Upper lobe of left lung (tissue), 6 donors: ENCODE measurements around the gene MDK. TPM values are rescaled to one million over a fixed set of nuclear protein-coding genes. Genes with fewer than 3 reads are reported as not detected.
A peak's percentile ranks its signal among the peaks of the same experiment; 100 is the strongest.

Source experiments
- ATAC-seq, 2 donors: fragments of 200-7000 bp; cut with Tn5 transposase; one replicate each; pipeline ENCODE4 v1.9.1; 2022; ENCODE audit warnings: mild to moderate bottlenecking in 2 of 2, moderate library complexity in 2 of 2; ENCODE audit not compliant: low FRiP score in 2 of 2
- DNase-seq, 2 donors: peaks; one replicate each; pipeline ENCODE4 v3.0.0-alpha.2; 2019 to 2020
- H3K27ac ChIP-seq, 4 donors: fragments of 200-600 bp; sonication (generic); one replicate each; pipeline ENCODE4 v1.5.1; 2016 to 2019
- H3K27me3 ChIP-seq, 4 donors: fragments of 200-600 bp; sonication (generic); one replicate each; pipeline ENCODE4 v1.5.1; 2017 to 2019
- H3K36me3 ChIP-seq, 4 donors: fragments of 200-600 bp; sonication (generic); one replicate each; pipeline ENCODE4 v1.5.1; 2016 to 2019
- H3K4me1 ChIP-seq, 4 donors: fragments of 200-600 bp; sonication (generic); one replicate each; pipeline ENCODE4 v1.5.1; 2018 to 2019
- H3K4me3 ChIP-seq, 4 donors: fragments of 200-600 bp; sonication (generic); one replicate each; pipeline ENCODE4 v1.5.1; 2017 to 2019; ENCODE audit warnings: mild to moderate bottlenecking in 2 of 4, moderate library complexity in 1 of 4
- H3K9me3 ChIP-seq, 4 donors: fragments of 200-600 bp; sonication (generic); one replicate each; pipeline ENCODE4 v1.5.1; 2018 to 2019
- EP300 ChIP-seq, 4 donors: sonication (generic); formaldehyde crosslinking; IDR thresholded peaks; one replicate each; pipeline ENCODE4 v1.5.1; 2017; ENCODE audit warnings: antibody characterized with exemption in 4 of 4, control low read depth in 2 of 4
- POLR2A ChIP-seq, 4 donors: fragments of 450-650 bp; IDR thresholded peaks; one replicate each; pipeline ENCODE4 v1.5.1; 2016 to 2017; ENCODE audit warnings: antibody characterized with exemption in 4 of 4, mild to moderate bottlenecking in 2 of 4
- POLR2AphosphoS5 ChIP-seq, 2 donors: sonication (generic); formaldehyde crosslinking; IDR thresholded peaks; one replicate each; pipeline ENCODE4 v1.5.1; 2017; ENCODE audit warnings: antibody characterized with exemption in 2 of 2
- WGBS, 2 donors: methylation state at CpG; one replicate each; pipeline ENCODE4 v1.1.5; 2017 to 2018; 5-methylcytosine and 5-hydroxymethylcytosine counted together
- total RNA-seq, 6 donors: library from RNA; depleted of rRNA in 4 of 6; stranded (reverse); fragments of >200 nt in 4 of 6; gene quantifications; one replicate each; pipeline versions ENCODE4 v1.1.0 to v1.2.1, GENCODE V29; 2016 to 2021
- TF ChIP-seq, protein P1 (sequence below), 6 experiments: fragments of 450-650 bp in 4 of 6; fragments of 200-600 bp in 2 of 6; sonication (generic) in 2 of 6; IDR thresholded peaks; one replicate each; pipeline ENCODE4 v1.5.1; 2016 to 2019; ENCODE audit warnings: antibody characterized with exemption in 6 of 6
- donor health status: DM: no; HTN: no; CAD: no; lungs with moderate emphysema.
- donor health status: DM: no; HTN: yes; CAD: no; lungs with severe emphysema.

Gene MDK
- total RNA-seq, 6 donors from 2014 or later = 14.3 to 44.8 (median 34.1) TPM; not detected in 1

GRCh38 chr11:46346886-46347636 lies 34.4 kb upstream of the MDK start, which contains the start of gene DGKZ:
TSS of gene DGKZ (plus strand) at chr11:46347463. CDS start at chr11:46347660, 197 bp downstream.
- peaks cover 44 to 92% (median 69%) of the 10 kb centered on the region in 4 donors for H3K4me1 ChIP-seq
- WGBS, 2 donors = 8 to 33% methylated on average over 22 to 26 of the region's 80 CpGs
- TF ChIP-seq POLR2AphosphoS5 (IDR thresholded peaks at IDR 0.05) = peak; percentile 49 to 62
- peak in 1 of 4 donors; percentile 45 for TF ChIP-seq POLR2A (IDR thresholded peaks at IDR 0.05)
- TF ChIP-seq EP300 (IDR thresholded peaks at IDR 0.05) = no peak
- TF ChIP-seq, protein P1, sequence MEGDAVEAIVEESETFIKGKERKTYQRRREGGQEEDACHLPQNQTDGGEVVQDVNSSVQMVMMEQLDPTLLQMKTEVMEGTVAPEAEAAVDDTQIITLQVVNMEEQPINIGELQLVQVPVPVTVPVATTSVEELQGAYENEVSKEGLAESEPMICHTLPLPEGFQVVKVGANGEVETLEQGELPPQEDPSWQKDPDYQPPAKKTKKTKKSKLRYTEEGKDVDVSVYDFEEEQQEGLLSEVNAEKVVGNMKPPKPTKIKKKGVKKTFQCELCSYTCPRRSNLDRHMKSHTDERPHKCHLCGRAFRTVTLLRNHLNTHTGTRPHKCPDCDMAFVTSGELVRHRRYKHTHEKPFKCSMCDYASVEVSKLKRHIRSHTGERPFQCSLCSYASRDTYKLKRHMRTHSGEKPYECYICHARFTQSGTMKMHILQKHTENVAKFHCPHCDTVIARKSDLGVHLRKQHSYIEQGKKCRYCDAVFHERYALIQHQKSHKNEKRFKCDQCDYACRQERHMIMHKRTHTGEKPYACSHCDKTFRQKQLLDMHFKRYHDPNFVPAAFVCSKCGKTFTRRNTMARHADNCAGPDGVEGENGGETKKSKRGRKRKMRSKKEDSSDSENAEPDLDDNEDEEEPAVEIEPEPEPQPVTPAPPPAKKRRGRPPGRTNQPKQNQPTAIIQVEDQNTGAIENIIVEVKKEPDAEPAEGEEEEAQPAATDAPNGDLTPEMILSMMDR (IDR thresholded peaks at IDR 0.05) = peak; percentile 98 to 100 (median 100)
- no peaks in the 10 kb centered on the region for H3K27me3 ChIP-seq
- H3K4me3 ChIP-seq = peak within 1 kb of the TSS; percentile 44 to 95 (median 72)
- ATAC-seq = peak; percentile 95 to 96
- DNase-seq = peak; percentile 94 to 98
- no peaks in the 10 kb centered on the region for H3K36me3 ChIP-seq
- peak within 1 kb of the TSS; percentile 75 to 90 (median 85) for H3K27ac ChIP-seq
- no peaks in the 10 kb centered on the region for H3K9me3 ChIP-seq

GRCh38 chr11:46347637-46348311 lies 33.7 kb upstream of the MDK start:
- H3K4me3 ChIP-seq = peak overlapping the region; percentile 44 to 95 (median 72)
- no peaks in the 10 kb centered on the region for H3K27me3 ChIP-seq
- no peaks in the 10 kb centered on the region for H3K9me3 ChIP-seq
- peaks cover 46 to 92% (median 69%) of the 10 kb centered on the region in 4 donors for H3K4me1 ChIP-seq
- 26 to 47% methylated on average over 7 to 31 of the region's 63 CpGs for WGBS, 2 donors
- H3K36me3 ChIP-seq = no peaks in the 10 kb centered on the region
- DNase-seq = no peak
- no peak for TF ChIP-seq EP300 (IDR thresholded peaks at IDR 0.05)
- peak overlapping the region; percentile 48 to 90 (median 80) for H3K27ac ChIP-seq
- ATAC-seq = no peak

GRCh38 chr11:46348566-46349401 lies 32.7 kb upstream of the MDK start:
- peak overlapping the region; percentile 48 to 90 (median 80) for H3K27ac ChIP-seq
- WGBS, 2 donors = 51 to 56% methylated on average over 14 to 16 of the region's 18 CpGs
- no peaks in the 10 kb centered on the region for H3K27me3 ChIP-seq
- no peaks in the 10 kb centered on the region for H3K9me3 ChIP-seq
- H3K4me1 ChIP-seq = peaks cover 55 to 92% (median 67%) of the 10 kb centered on the region in 4 donors
- TF ChIP-seq, protein P1 (IDR thresholded peaks at IDR 0.05) = no peak
- TF ChIP-seq POLR2AphosphoS5 (IDR thresholded peaks at IDR 0.05) = peak in 1 of 2 donors; percentile 23
- ATAC-seq (no peak), DNase-seq (no peak)
- H3K36me3 ChIP-seq = peaks cover 0 to 3% (median 0%) of the 10 kb centered on the region in 4 donors
- H3K4me3 ChIP-seq = peak overlapping the region in 3 of 4 donors; percentile 61 to 95 (median 84)

- Histone ChIP-seq H3K36me3 (peaks cover 0 to 11% (median 0%) of the 10 kb centered on the region in 4 donors), H3K27me3 (no peaks in the 10 kb centered on the region), H3K4me1 (peaks cover 55 to 76% (median 61%) of the 10 kb centered on the region in 4 donors), H3K9me3 (no peaks in the 10 kb centered on the region), H3K27ac (peak overlapping the region in 1 of 4 donors; percentile 40), H3K4me3 (no peak overlapping the region)
- no peak for DNase-seq
- WGBS, 2 donors = 44 to 56% methylated on average over 3 of the region's 3 CpGs
- no peak for ATAC-seq
- no peak for TF ChIP-seq POLR2A (IDR thresholded peaks at IDR 0.05)
- TF ChIP-seq EP300 (IDR thresholded peaks at IDR 0.05) = no peak
- TF ChIP-seq, protein P1 (IDR thresholded peaks at IDR 0.05) = no peak
- no peak for TF ChIP-seq POLR2AphosphoS5 (IDR thresholded peaks at IDR 0.05)
These were observed 30.8 kb upstream of the MDK start for GRCh38 chr11:46350695-46351094.
